Mesothelial cell of epicardium (in vitro differentiated cells): ENCODE data around the gene TSPOAP1. TPM values are rescaled to one million over a fixed set of nuclear protein-coding genes. Genes with fewer than 3 reads are reported as not detected.

Source experiments
- DNase-seq, 2 experiments: peaks; one replicate each; pipeline ENCODE4 v3.0.0; 2021; ENCODE audit warnings: low spot score in 2 of 2; ENCODE audit not compliant: unreplicated experiment in 2 of 2
- H3K27ac Mint-ChIP-seq: 2 replicates; pipeline ENCODE4 v1.8.0; 2021; ENCODE audit warnings: mixed read lengths
- H3K27me3 Mint-ChIP-seq: 2 replicates; pipeline ENCODE4 v1.8.0; 2021; ENCODE audit warnings: low read depth, mixed read lengths
- H3K36me3 Mint-ChIP-seq: 2 replicates; pipeline ENCODE4 v1.8.0; 2021; ENCODE audit warnings: mixed read lengths
- H3K4me1 Mint-ChIP-seq: 2 replicates; pipeline ENCODE4 v1.8.0; 2021; ENCODE audit warnings: mixed read lengths
- H3K4me3 Mint-ChIP-seq: 2 replicates; pipeline ENCODE4 v1.8.0; 2021; ENCODE audit warnings: mild to moderate bottlenecking, moderate library complexity, mixed read lengths
- H3K9me3 Mint-ChIP-seq: 2 replicates; pipeline ENCODE4 v1.8.0; 2021; ENCODE audit warnings: mixed read lengths
- CTCF ChIP-seq: fragments of 200-600 bp; sonication (generic); IDR thresholded peaks from one replicate; pipeline ENCODE4 v1.5.0; 2021; ENCODE audit warnings: antibody characterized with exemption; ENCODE audit not compliant: unreplicated experiment
- total RNA-seq: library from RNA; stranded (reverse); gene quantifications from 3 replicates; pipeline ENCODE4 v1.2.1, GENCODE V29; 2021

The TSPOAP1 gene
- total RNA-seq, 1 donor from 2014 or later = 87.2 TPM

GRCh38 chr17:58333736-58334207, 5.2 kb upstream of the TSPOAP1 start:
- no peak for DNase-seq
- Mint-ChIP-seq H3K27ac (no peak overlapping the region), H3K4me3 (no peak overlapping the region), H3K36me3 (no peaks in the 10 kb centered on the region), H3K4me1 (peaks cover 39% of the 10 kb centered on the region), H3K9me3 (no peaks in the 10 kb centered on the region), H3K27me3 (no peaks in the 10 kb centered on the region)
- TF ChIP-seq CTCF = no peak

GRCh38 chr17:58332778-58333735, 4.5 kb upstream of the TSPOAP1 start:
- Mint-ChIP-seq H3K4me1 (peaks cover 34% of the 10 kb centered on the region), H3K9me3 (no peaks in the 10 kb centered on the region), H3K4me3 (no peak overlapping the region), H3K27me3 (no peaks in the 10 kb centered on the region), H3K36me3 (no peaks in the 10 kb centered on the region), H3K27ac (no peak overlapping the region)
- no peak for DNase-seq
- TF ChIP-seq CTCF = no peak

GRCh38 chr17:58331815-58332777, 3.5 kb upstream of the TSPOAP1 start:
- no peaks in the 10 kb centered on the region for H3K9me3 Mint-ChIP-seq
- no peaks in the 10 kb centered on the region for H3K36me3 Mint-ChIP-seq
- no peak for TF ChIP-seq CTCF
- no peaks in the 10 kb centered on the region for H3K27me3 Mint-ChIP-seq
- no peak overlapping the region for H3K27ac Mint-ChIP-seq
- no peak overlapping the region for H3K4me3 Mint-ChIP-seq
- peaks cover 26% of the 10 kb centered on the region for H3K4me1 Mint-ChIP-seq
- no peak for DNase-seq

- Mint-ChIP-seq H3K4me3 (no peak overlapping the region), H3K4me1 (peaks cover 17% of the 10 kb centered on the region), H3K36me3 (no peaks in the 10 kb centered on the region), H3K9me3 (no peaks in the 10 kb centered on the region), H3K27ac (no peak overlapping the region), H3K27me3 (no peaks in the 10 kb centered on the region)
- DNase-seq = no peak
- no peak for TF ChIP-seq CTCF
Observed at GRCh38 chr17:58330997-58331814, 2.6 kb upstream of the TSPOAP1 start.

- Mint-ChIP-seq H3K27ac (no peak overlapping the region), H3K36me3 (no peaks in the 10 kb centered on the region), H3K4me3 (no peak overlapping the region), H3K4me1 (peaks cover 12% of the 10 kb centered on the region), H3K9me3 (no peaks in the 10 kb centered on the region), H3K27me3 (no peaks in the 10 kb centered on the region)
- DNase-seq = no peak
- no peak for TF ChIP-seq CTCF
Observed at GRCh38 chr17:58330538-58330996, 2.0 kb upstream of the TSPOAP1 start.
